Measurements from ENCODE around the gene GRK1.

Gene GRK1

DNA sequence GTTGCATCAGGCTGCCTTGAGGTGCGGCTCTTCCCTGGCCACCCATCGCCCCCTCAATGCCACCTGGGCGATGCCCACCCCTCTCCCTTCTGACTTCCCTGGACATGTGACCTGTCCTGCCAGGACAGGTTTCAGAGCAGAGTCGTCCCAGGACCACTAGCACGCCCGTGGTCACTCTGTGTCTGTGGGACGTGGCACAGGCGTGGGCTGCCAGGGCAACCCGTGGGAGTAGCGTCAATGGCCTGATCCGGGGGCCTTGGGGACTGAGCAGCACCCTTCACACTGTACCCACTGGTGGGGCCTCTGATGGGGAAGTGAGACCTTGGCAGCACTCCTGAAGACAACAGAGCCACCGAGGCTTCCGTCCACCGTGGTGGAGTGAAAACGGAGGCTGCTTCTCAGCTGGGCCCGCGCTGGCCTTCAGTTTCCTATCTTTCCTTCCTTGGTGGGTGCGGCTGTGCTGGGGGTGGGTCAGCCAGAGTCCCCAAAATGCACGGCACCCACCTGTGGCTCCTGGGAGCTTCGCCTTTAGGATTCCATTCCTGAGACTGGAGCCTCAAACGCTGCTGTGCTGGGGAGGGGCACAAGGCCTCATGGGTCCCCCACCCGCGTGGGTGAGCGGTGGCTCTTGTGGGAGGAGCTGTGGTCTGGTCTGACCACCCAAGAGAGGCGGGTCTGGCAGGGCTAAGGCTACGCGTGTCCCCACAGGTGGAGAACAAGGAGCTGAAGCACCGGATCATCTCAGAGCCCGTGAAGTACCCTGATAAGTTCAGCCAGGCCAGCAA lies 65.3 kb downstream of the GRK1 start:
- Histone ChIP-seq H3K4me3 (ENCODE audit: low read depth, low read length) (no peak overlapping the region), H3K9me3 (no peaks in the 10 kb centered on the region; the same call in 1 of the 2 replicates), H3K4me1 (no peaks in the 10 kb centered on the region), H3K36me3 (no peaks in the 10 kb centered on the region), H3K27me3 (peaks cover 31% of the 10 kb centered on the region)
- TF ChIP-seq, protein P1, sequence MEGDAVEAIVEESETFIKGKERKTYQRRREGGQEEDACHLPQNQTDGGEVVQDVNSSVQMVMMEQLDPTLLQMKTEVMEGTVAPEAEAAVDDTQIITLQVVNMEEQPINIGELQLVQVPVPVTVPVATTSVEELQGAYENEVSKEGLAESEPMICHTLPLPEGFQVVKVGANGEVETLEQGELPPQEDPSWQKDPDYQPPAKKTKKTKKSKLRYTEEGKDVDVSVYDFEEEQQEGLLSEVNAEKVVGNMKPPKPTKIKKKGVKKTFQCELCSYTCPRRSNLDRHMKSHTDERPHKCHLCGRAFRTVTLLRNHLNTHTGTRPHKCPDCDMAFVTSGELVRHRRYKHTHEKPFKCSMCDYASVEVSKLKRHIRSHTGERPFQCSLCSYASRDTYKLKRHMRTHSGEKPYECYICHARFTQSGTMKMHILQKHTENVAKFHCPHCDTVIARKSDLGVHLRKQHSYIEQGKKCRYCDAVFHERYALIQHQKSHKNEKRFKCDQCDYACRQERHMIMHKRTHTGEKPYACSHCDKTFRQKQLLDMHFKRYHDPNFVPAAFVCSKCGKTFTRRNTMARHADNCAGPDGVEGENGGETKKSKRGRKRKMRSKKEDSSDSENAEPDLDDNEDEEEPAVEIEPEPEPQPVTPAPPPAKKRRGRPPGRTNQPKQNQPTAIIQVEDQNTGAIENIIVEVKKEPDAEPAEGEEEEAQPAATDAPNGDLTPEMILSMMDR (IDR thresholded peaks at IDR 0.05; ENCODE audit: low read depth, low read length) = no peak
- DNase-seq = peak; percentile 6

DNA sequence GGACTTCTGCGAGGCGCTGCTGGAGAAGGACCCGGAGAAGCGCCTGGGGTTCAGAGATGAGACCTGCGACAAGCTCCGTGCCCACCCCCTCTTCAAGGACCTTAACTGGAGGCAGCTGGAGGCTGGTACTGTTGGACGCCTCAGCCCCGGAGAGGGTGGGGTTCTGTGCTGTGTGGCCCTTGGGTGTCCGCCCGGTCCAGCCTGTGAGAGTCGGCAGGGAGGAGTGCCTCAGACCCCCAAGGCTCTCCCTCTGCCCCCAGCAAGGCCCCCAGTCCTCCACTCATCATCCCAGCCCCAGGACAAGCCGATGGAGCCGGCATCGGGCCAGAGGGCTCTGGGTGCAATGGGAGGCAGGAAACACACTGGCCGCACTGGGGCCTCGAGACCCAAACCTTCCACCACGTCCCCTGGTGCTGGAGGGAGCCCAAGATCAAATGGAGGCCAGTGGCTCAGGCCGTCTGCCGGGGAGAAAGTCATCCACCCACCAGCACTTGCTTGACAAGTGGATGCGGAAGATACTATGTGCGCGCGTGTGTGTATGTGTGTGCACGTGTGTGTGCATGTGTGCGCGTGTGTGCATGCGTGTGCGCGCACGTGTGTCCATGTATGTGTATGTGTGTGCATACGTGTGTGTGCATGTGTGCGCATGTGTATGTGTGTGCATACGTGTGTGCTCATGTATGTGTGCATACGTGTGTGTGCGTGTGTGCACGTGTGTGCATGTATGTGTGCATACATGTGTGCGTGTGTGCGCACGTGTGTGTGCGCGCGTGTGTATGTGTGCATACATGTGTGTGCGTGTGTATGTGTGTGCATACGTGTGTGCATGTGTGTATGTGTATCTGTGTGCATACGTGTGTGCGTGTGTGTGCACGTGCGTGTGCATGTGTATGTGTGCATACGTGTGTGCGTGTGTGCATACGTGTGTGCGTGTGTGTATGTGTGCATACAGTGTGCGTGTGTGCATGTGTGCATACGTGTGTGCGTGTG lies 66.2 kb downstream of the GRK1 start:
- H3K9me3 ChIP-seq = no peaks in the 10 kb centered on the region; the same call in 1 of the 2 replicates
- no peaks in the 10 kb centered on the region for H3K36me3 ChIP-seq
- no peak overlapping the region for H3K4me3 ChIP-seq (ENCODE audit: low read depth, low read length)
- TF ChIP-seq, protein P1 (IDR thresholded peaks at IDR 0.05; ENCODE audit: low read depth, low read length) = no peak
- DNase-seq = peak; percentile 7
- H3K4me1 ChIP-seq = no peaks in the 10 kb centered on the region
- H3K27me3 ChIP-seq = peaks cover 31% of the 10 kb centered on the region

DNA sequence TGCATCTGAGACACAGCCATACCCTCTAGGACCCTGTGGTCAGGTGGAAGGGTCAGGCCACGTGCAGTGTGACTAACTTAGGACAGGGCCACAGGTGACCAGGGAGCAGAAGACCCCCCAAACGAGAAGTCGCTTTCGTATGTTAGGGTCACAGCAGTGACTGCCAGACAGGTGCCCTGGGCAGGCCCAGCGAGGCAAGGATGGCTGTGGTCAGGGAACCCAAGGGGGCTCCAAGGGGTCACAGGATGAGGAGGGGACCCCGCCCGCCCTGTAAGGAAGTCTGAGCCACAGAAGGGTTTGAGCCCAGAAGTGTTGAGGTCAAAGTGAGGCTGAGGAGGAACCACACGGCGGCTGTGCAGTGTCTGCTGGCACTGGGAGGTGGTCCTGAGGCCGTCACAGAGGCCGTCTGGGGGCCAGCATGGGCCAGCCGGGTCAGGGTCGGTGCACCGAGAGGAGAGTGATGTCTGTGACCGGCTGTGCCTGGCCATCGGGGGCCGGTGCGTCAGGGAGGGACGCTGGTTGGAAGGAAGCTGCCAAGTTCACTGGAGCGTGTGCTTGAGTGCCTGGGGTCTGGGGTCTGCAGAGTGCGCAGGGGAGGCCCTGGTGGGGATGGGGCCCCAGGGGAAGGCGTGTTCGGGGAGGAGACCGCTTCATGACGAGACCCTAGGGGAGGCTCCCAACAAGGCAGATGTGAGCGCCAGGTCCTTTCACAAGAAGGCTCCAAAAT lies 67.2 kb downstream of the GRK1 start:
- peaks cover 22% of the 10 kb centered on the region for H3K27me3 ChIP-seq
- H3K4me3 ChIP-seq (ENCODE audit: low read depth, low read length) = no peak overlapping the region
- H3K36me3 ChIP-seq = no peaks in the 10 kb centered on the region
- no peak for DNase-seq
- H3K4me1 ChIP-seq = no peaks in the 10 kb centered on the region
- TF ChIP-seq, protein P1 (IDR thresholded peaks at IDR 0.05; ENCODE audit: low read depth, low read length) = no peak
- H3K9me3 ChIP-seq = no peaks in the 10 kb centered on the region

DNA sequence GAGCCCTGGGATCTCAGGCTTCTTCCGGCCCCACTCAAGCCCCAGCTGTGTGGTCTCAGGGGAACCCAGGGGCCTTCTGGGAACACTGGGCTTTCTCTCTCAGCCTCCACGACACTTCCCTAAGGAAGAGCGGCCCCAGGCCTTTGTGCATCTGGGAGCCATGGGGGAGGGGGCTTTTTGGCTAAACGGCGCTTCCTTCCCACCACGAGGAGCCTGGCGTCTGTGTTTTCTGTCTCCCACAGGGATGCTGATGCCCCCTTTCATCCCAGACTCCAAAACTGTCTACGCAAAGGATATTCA lies 67.8 kb downstream of the GRK1 start:
- Histone ChIP-seq H3K27me3 (peaks cover 17% of the 10 kb centered on the region), H3K36me3 (no peaks in the 10 kb centered on the region), H3K4me3 (ENCODE audit: low read depth, low read length) (no peak overlapping the region), H3K4me1 (no peaks in the 10 kb centered on the region), H3K9me3 (no peaks in the 10 kb centered on the region)
- DNase-seq = no peak
- TF ChIP-seq, protein P1 (IDR thresholded peaks at IDR 0.05; ENCODE audit: low read depth, low read length) = no peak

DNA sequence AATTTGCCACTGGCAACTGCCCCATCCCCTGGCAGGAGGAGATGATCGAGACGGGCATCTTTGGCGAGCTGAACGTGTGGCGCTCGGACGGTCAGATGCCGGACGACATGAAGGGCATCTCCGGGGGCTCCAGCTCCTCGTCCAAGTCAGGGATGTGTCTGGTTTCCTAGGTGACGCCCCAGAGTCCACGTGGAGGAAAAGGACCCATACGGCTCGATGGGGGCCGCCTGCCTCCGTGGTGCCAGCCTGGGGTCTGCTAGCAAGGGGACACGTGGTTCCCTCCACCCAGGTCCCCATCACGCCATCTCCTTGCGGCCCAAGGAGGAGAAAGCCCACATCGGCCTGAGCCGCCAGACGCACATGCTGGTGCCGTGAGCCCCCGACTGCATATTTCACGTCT lies 68.2 kb downstream of the GRK1 start:
- H3K4me3 ChIP-seq (ENCODE audit: low read depth, low read length) = no peak overlapping the region
- H3K36me3 ChIP-seq = no peaks in the 10 kb centered on the region
- TF ChIP-seq, protein P1 (IDR thresholded peaks at IDR 0.05; ENCODE audit: low read depth, low read length) = no peak
- H3K27me3 ChIP-seq = peaks cover 17% of the 10 kb centered on the region
- no peak for DNase-seq
- H3K9me3 ChIP-seq = no peaks in the 10 kb centered on the region
- no peaks in the 10 kb centered on the region for H3K4me1 ChIP-seq
